ENCODE data around the gene PAN2.
"Not testable (repeated sequence)": the region's sequence is repeated elsewhere in the genome, so short reads cannot be mapped to it uniquely, and the experiment has no call there.

The PAN2 gene

GRCh38 chr12:56304276-56304675 is 29.5 kb downstream of the PAN2 start:
- DNase-seq = no peak

DNA sequence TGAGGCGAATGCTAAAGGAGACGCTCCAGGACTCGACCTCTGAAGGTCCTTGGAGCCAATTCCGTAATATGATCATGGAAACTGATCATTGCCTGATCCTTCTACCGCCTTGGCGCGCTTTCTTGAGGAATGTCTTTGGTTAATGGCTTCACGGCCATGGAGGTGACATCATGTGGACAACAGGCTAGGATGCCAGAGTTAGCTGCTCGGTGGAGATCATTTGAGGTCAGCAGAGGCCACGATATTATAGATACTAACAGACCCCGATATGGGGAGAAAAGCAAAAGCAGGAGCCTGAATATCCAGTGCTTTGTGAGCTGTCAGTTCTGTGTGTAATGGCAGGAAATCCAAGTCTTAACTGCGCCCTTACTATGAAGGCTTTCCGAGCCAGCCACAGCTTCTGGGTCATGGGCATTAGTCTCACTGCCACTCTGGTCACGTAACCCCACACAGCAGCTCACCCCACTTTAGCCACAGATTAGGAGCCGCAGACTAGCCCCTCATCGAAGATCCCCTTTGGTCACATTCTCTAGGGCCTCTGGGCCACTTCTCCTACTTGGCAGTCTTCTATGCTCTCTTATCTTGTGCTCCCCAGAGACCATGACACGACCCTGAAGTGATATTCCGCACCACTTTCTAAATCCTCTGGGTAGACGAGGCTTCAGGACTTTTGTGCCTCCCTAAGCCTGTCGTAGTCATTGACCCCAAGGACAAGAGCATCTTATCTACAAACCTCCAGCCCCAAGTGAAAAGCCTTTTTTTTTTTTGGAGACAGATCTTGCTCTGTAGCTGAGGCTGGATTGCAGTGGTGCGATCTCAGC is 32.9 kb downstream of the PAN2 start:
- no peak for DNase-seq

DNA sequence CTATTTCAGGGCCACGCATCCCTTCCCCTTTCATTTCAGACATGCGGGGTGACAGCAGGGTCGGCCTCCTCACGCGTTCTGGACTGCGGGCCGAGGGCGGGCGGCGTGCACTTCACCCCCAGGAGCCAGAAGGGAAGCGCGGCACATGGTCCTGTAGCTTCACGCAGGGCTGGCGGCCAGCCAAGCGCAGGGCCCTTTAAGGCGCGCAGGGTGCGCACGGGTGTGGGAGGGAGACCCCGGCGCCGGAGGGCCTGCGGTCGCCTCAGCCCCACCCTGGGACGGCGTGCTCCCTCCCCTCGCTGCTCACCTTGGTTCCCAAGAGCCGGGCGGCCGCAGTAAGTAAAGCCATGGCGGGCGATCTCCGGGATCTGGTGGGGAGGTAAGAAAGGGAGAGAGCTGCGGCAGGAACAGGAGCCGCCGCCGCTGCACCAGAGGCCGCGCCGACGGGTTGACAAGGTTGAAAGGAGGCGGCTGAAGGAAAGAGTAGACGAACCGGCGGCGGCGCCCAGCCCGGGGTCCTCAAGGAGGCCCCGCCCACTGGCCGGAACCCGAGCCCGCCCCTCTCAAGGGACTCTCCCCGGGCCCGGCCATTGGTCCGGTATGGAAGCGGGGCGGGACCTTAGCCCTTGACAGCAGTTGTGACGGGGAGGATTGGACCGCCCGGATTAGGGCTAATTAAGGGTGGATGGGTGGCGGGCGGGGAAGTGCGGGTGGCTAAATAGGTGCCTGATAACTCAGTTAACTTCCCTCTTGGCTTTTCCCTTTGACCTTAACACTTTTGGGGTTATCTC is 33.8 kb downstream of the PAN2 start, which contains the start of gene CS:
Gene CS, minus strand, starts transcription at position 478 of the 791 bp plus-strand sequence. Its CDS starts 129 bp downstream, at position 349.
- peak; percentile 97 for DNase-seq

DNA sequence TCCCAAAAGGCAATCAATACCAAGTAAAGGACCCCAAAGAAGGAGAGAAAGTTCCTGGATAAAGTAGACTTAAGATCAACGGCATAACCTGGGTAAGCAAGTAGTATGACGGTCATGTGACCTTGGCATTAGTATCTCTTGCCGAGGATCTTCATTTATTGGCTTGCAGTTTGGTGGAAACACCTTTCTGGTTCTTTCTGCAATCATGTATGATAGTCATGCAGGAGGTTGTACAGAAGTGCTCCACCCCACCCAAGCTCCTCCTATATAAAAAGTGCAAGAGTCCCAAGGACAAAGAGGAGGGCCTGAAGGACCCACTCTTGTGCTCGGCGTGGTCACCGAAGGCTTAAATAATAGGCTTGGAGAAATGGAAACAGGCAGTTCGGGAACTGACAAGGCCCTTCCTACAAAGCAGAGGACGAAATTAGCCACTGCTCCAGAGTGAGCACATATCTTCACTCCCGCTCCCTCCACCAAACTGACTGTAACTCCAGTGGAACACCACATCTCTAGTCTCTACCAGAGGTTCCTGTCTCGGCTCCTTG is 34.4 kb downstream of the PAN2 start:
- peak; percentile 34 for DNase-seq

DNA sequence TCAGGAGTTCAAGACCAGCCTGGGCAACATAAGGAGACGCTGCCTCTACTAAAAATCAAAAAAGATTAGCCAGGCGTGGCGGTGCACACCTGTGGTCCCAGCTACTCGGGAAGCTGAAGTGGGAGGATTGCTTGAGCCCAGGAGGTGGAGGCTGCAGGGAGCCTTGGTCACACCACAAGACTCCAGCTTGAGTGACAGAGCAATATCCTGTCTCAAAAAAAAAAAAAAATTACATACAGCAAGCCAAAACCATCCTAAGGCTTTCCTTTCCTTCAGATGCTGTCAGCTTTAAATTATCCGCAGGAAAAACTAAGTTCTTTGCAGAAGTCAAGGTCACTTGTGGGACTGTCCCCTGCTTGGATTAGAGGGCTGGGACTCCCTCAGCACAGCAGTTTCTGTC is 35.0 kb downstream of the PAN2 start:
- DNase-seq = no peak

GRCh38 chr12:56297400-56297799 is 36.4 kb downstream of the PAN2 start:
- DNase-seq = no peak

GRCh38 chr12:56296295-56296694 is 37.5 kb downstream of the PAN2 start:
- no peak for DNase-seq

- no peak for DNase-seq
Observed at GRCh38 chr12:56293795-56294194, 40.0 kb downstream of the PAN2 start.

DNA sequence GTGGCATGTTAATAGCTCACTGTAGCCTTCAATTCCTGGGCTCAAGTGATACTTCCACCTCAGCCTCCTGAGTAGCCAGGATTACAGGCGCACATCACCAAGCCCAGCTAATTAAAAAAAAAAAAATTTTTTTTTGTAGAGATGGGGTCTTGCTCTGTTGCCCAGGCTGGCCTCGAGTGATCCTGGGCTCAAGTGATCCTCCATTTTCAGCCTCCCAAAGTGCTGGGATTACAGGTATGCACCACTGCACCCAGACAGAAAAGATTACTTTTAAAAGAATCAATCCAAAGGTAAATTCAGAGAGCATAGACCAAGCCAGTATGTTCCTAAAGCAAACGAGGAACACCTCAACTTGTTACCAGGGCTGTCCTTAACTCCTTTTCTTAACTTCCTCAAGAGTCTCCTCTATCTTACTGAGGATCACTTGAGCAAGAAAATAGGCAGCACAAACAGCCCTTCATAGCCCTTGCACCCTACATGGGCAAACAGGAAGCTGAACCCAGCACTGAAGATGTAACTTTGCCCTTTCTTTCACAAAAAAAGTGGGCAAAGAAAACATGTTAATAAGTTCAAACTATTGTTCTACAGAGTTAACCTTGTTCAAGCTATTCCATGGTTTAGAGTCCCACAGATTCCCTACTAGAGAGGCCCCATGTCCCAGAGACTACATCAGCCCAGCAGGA is 45.0 kb downstream of the PAN2 start:
- no peak for DNase-seq

DNA sequence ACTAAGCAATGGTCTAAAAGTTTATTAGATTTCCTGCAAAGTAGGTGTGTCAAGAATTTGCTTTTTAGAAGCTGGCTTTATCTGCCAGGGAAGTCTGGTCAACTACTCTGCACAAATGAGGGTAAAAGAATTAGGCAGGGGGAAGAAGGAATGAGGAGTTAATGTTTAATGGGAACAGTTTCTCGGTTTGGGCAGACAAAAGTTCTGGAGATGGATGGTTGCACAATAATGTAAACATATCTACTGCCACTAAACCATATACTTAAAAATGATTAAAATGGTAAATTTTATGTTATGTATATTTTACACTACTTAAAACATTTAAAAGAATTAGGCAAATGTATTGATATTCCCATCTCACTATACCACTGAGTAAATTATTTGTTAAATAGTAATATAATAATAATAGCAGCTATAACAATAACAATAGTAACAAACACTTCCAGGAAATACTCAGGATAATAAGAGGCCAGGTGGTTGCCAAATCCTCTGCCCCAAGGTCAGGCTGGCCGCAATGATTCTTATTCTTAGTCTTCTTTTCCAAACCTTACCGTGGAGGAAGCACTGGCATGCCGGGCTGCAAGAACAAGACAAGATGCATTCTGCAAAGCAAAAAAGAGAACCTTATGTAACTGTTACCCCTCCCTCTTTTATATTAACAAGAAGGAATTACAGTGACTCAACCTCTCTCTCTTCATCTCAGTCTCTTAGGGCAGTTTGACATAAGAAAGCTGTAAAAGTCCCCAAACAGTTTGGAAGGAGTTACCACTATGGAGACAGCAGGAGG is 47.6 kb downstream of the PAN2 start:
- DNase-seq = no peak

GRCh38 chr12:56284263-56284662 is 49.5 kb downstream of the PAN2 start:
- not testable (repeated sequence) for DNase-seq

GRCh38 chr12:56282579-56282978 is 51.2 kb downstream of the PAN2 start:
- no peak for DNase-seq

- DNase-seq = no peak
Observed at GRCh38 chr12:56282030-56282429, 51.8 kb downstream of the PAN2 start.

GRCh38 chr12:56280849-56281248 is 53.0 kb downstream of the PAN2 start:
- no peak for DNase-seq

DNA sequence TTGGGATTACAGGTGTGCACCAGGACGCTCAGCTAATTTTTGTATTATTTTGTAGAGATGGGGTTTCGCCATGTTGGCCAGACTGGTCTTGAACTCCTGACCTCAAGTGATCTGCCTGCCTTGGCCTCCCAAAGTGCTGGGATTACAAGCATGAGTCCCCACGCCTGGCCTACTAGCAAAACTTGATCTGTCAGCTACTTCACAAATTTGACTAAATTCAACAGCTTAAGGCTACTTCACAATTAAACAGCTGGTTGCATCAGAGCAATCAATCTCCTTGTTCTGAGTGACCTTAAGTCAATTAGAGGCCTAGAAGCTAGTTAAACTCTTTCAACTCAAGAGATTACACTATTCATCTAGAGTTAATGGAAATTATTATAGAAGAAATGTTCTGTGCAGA is 54.9 kb downstream of the PAN2 start:
- DNase-seq = no peak

DNA sequence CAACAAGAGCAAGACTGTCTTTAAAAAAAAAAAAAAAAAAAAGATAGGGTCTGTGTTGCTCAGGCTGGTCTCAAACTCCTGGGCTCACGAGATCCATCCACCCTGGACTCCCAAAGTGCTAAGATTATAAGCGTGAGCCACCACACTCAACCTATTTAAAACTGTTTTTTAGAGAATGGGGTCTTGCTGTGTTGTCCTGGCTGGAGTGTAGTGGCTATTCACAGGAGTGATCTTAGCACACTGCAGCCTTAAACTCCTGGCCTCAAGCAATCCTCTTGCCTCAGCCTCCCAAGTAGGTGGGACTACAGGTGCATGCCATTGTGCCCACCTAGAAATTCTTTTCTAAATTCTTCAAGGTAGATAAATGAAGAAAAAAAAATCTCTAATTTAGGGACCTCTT is 59.5 kb downstream of the PAN2 start:
- DNase-seq = no peak

DNA sequence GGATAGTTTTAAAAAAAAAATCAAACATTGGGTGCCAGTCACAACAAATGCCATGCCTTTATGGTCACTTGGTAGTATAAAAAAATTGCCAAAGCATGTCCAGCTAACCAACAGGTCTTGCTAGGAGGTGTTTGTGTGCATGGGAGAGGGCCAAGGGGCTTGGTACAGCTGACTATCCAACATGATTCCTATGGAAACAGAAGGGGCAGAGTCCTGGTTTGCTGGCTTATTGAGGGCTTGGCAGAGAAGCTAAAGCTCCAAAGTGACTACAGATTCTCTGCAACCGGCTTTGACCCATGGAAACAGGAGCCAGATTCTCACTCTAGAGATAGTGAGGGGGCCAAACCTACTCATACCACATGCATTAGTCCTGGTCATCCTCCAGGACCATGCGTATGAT is 61.3 kb downstream of the PAN2 start:
- not testable (repeated sequence) for DNase-seq

GRCh38 chr12:56271031-56271430 is 62.8 kb downstream of the PAN2 start:
- peak; percentile 21 for DNase-seq

DNA sequence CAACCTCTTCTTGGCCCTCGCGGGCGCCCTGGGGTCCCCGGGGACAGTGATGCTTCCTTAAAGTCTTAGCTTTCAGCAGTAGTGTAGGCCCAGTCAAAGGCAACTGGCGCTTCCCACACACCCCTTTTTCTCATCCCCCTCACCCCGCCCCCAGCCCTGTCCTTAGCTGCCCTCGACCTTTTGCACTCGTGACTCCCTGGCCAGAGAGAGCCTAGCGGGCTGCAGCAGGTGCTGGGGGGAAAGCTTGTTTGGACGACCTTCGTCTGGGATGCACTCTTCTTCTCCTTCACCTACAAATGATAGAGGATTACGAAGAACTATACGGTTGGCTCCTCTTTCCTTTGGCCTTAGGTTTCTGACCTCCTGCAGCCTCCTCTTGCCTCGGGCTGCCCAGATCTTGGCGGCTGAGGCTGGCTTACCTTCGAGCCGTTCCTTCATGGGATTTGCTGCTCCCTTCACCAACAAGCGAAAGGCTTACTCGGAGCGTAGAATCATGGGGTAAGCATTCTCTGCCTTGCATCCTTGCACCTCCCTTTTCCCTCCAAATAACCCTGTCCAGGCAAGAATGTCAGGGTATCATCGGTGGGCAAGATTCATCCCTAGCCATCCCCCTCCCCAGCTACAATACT is 66.2 kb downstream of the PAN2 start:
- no peak for DNase-seq

DNA sequence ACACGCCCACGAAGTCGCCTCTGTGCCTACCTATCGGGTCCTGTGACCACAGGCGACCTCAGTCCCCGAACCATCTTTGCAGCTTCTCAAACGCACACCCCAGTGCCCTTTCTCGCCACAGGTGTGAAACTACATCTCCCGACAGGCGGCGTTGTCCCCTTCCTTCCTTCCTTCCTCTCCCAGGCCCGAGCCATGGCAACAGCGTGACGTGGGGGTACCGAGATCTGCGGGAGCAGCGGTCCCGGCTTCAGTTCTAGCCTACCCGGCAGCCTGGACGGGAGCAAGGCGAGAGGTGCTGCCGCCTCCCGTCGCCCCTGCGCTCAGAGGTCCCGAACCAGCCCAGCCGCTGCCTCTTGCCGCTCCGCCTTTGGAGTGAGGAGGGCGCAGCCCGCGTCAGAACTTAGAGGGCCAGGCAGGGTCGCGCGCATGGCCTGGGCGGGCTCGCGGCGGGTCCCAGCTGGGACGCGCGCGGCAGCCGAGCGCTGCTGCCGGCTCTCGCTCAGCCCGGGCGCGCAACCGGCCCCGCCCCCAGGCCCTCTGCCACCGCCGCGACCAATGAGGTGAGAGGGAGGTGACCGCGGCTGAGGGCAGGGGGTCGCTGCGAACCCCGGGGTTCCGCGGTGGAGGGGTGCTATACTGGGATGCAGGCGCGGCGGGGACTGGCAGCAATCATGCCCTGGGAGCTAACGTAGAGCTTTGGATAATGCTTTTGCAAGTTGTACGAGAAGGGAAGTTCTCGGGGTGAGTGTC is 66.9 kb downstream of the PAN2 start, which contains the start of gene COQ10A:
Gene COQ10A, plus strand, starts transcription at position 250 of the 750 bp plus-strand sequence. Its CDS starts 177 bp downstream, at position 427.
- DNase-seq = peak; percentile 93
